Activated naive CD8-positive, alpha-beta T cell treated with anti-CD3 and anti-CD28 coated beads, Interleukin-2, amount 50 U/mL, for 16 hours (primary cell): ENCODE measurements around the gene FGFR2.
"Not testable (repeated sequence)": the region's sequence is repeated elsewhere in the genome, so short reads cannot be mapped to it uniquely, and the experiment has no call there.

ENCODE experiments used
- DNase-seq: peaks from one replicate; pipeline ENCODE4 v3.0.0-alpha.2; 2020; ENCODE audit warnings: low read depth, low spot score

Gene FGFR2

GRCh38 chr10:121525251-121526134 lies 72.8 kb downstream of the FGFR2 start:
- no peak for DNase-seq

GRCh38 chr10:121524157-121524817 lies 74.0 kb downstream of the FGFR2 start:
- no peak for DNase-seq

GRCh38 chr10:121522831-121523230 lies 75.4 kb downstream of the FGFR2 start:
- no peak for DNase-seq

- no peak for DNase-seq
Observed at GRCh38 chr10:121521794-121522556, 76.3 kb downstream of the FGFR2 start.

GRCh38 chr10:121520526-121520925 lies 77.7 kb downstream of the FGFR2 start:
- not testable (repeated sequence) for DNase-seq

- DNase-seq = no peak
Observed at GRCh38 chr10:121519901-121520493, 78.2 kb downstream of the FGFR2 start.

- DNase-seq = no peak
Observed at GRCh38 chr10:121519411-121519810, 78.8 kb downstream of the FGFR2 start.

GRCh38 chr10:121518333-121518732 lies 79.9 kb downstream of the FGFR2 start:
- DNase-seq = no peak

- DNase-seq = no peak
Observed at GRCh38 chr10:121516093-121516865, 82.0 kb downstream of the FGFR2 start.

GRCh38 chr10:121514141-121514865 lies 83.9 kb downstream of the FGFR2 start:
- no peak for DNase-seq

GRCh38 chr10:121511943-121512342 lies 86.3 kb downstream of the FGFR2 start:
- DNase-seq = no peak

- DNase-seq = no peak
Observed at GRCh38 chr10:121511460-121511859, 86.8 kb downstream of the FGFR2 start.

- DNase-seq = no peak
Observed at GRCh38 chr10:121510201-121510771, 88.0 kb downstream of the FGFR2 start.

GRCh38 chr10:121509796-121510195 lies 88.4 kb downstream of the FGFR2 start:
- DNase-seq = no peak

- DNase-seq = no peak
Observed at GRCh38 chr10:121509112-121509511, 89.1 kb downstream of the FGFR2 start.

GRCh38 chr10:121503587-121504051 lies 94.6 kb downstream of the FGFR2 start:
- DNase-seq = no peak

GRCh38 chr10:121501796-121502195 lies 96.4 kb downstream of the FGFR2 start:
- no peak for DNase-seq

- DNase-seq = no peak
Observed at GRCh38 chr10:121500701-121501332, 97.4 kb downstream of the FGFR2 start.
